IMR-90 (cell line): ENCODE results near the gene MS4A6E.

Source experiments
- BHLHE40 ChIP-seq: fragments of 150-350 bp; IDR thresholded peaks from 2 replicates; pipeline ENCODE4 v1.6.1; 2016; ENCODE audit warnings: mild to moderate bottlenecking, low read depth, low read length
- CTCF ChIP-seq: conservative IDR thresholded peaks from 2 replicates; pipeline ENCODE4 v1.5.1; 2012; ENCODE audit warnings: mild to moderate bottlenecking, low read depth, low read length, improper control_type of control experiment
- ELK1 ChIP-seq: fragments of 150-350 bp; IDR thresholded peaks from 2 replicates; pipeline ENCODE4 v1.6.1; 2016; ENCODE audit warnings: low read depth, mild to moderate bottlenecking, low read length, moderate library complexity, borderline replicate concordance
- FOS ChIP-seq: fragments of 150-350 bp; IDR thresholded peaks from 2 replicates; pipeline ENCODE4 v1.6.1; 2016; ENCODE audit warnings: low read depth, low read length
- MAFK ChIP-seq: IDR thresholded peaks from 2 replicates; pipeline ENCODE4 v1.6.1; 2012; ENCODE audit warnings: low read depth, low read length, improper control_type of control experiment
- POLR2A ChIP-seq: IDR thresholded peaks from 2 replicates; pipeline ENCODE4 v1.6.1; 2012; ENCODE audit warnings: mild to moderate bottlenecking, low read depth, low read length
- RAD21 ChIP-seq: IDR thresholded peaks from 2 replicates; pipeline ENCODE4 v1.6.1; 2012; ENCODE audit warnings: low read length, improper control_type of control experiment
- RCOR1 ChIP-seq: IDR thresholded peaks from 2 replicates; pipeline ENCODE4 v1.6.1; 2012; ENCODE audit warnings: mild to moderate bottlenecking, low read length, improper control_type of control experiment; ENCODE audit not compliant: insufficient replicate concordance
- RFX5 ChIP-seq: IDR thresholded peaks from 2 replicates; pipeline ENCODE4 v1.8.0; 2012; ENCODE audit warnings: low read depth, mild to moderate bottlenecking, low read length, moderate library complexity
- USF2 ChIP-seq: fragments of 150-350 bp; IDR thresholded peaks from 2 replicates; pipeline ENCODE4 v1.6.1; 2017; ENCODE audit warnings: mild to moderate bottlenecking, antibody characterized with exemption, low read length, low read depth

GRCh38 chr11:60371854-60372253 is 44.8 kb downstream of the MS4A6E start:
- no peak for TF ChIP-seq POLR2A
- no peak for TF ChIP-seq ELK1
- no peak for TF ChIP-seq CTCF
- TF ChIP-seq RAD21: no peak
- TF ChIP-seq RFX5: no peak
- TF ChIP-seq FOS: no peak
- no peak for TF ChIP-seq RCOR1
- TF ChIP-seq BHLHE40: no peak
- no peak for TF ChIP-seq USF2
- TF ChIP-seq MAFK: no peak
